GM19238 (cell line): Measurements from ENCODE around the gene CLIC4.
"Not testable (repeated sequence)": the region's sequence is repeated elsewhere in the genome, so short reads cannot be mapped to it uniquely, and the experiment has no call there.

Experiments used
- DNase-seq: peaks from one replicate; pipeline ENCODE4 v3.0.0; 2011; ENCODE audit warnings: low spot score; ENCODE audit not compliant: insufficient read length

The CLIC4 gene

GRCh38 chr1:24717887-24718650 lies 27.2 kb upstream of the CLIC4 start:
- no peak for DNase-seq

DNA sequence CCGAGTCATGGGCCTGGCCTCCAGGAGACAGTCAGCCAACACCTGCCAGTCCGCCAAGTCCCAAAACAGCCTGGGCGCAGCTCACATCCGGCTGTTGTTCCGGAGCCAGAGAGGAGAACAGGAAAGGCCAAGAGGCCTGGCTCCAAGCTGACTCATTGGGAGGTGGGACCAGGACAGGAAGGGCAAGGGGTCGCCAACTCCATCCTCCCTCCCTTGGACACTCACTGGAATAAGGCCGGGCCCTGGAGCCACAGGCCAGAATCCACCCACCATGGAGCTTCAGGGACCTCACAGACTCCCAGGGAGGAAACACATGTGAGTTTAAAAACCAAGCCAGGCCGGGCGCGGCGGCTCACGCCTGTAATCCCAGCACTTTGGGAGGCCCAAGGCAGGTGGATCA lies 25.1 kb upstream of the CLIC4 start:
- DNase-seq, result no peak

DNA sequence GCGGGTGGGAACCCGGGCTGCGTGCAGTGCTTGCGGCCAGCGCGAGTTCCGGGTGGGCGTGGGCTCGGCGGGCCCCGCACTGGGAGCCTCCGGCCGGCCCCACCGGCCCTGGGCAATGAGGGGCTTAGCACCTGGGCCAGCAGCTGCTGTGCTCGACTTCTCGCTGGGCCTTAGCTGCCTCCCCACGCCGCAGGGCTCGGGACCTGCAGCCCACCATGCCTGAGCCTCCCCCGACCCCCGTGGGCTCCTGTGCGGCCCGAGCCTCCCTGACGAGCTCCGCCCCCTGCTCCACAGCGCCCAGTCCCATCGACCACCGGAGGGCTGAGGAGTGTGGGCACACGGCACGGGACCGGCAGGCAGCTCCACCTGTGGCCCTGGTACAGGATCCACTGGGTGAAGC lies 23.7 kb upstream of the CLIC4 start:
- DNase-seq, result no peak

GRCh38 chr1:24722073-24723035 lies 22.9 kb upstream of the CLIC4 start:
- not testable (repeated sequence) for DNase-seq

- DNase-seq, result no peak
These were observed 20.7 kb upstream of the CLIC4 start for GRCh38 chr1:24724345-24725208.

DNA sequence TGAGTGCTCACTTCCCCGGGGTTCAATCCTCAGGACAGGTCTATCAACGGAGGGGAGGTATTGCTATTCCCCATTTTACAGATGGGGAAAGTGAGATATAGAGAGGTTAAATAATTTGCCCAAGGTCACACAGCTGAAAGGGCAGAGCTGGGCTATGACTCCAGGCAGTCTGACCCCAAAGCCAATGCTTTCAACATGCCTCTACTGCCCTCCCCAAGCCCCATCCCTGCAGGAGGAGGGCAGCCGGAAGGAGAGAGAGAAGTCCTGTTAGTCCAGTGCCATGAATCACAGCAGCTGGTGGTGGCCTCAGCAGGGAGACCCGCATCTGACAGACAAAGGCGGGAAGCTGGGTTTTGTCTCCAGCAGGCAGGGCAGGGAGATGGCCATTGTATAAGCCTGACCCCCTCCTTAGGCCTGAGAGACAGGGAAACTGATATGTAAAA lies 20.0 kb upstream of the CLIC4 start:
- DNase-seq, result no peak

GRCh38 chr1:24726741-24727140 lies 18.5 kb upstream of the CLIC4 start:
- DNase-seq, result no peak

- peak; percentile 77 for DNase-seq
These were observed 17.6 kb upstream of the CLIC4 start for GRCh38 chr1:24727501-24728216.

GRCh38 chr1:24728982-24729381 lies 16.3 kb upstream of the CLIC4 start:
- DNase-seq, result no peak

DNA sequence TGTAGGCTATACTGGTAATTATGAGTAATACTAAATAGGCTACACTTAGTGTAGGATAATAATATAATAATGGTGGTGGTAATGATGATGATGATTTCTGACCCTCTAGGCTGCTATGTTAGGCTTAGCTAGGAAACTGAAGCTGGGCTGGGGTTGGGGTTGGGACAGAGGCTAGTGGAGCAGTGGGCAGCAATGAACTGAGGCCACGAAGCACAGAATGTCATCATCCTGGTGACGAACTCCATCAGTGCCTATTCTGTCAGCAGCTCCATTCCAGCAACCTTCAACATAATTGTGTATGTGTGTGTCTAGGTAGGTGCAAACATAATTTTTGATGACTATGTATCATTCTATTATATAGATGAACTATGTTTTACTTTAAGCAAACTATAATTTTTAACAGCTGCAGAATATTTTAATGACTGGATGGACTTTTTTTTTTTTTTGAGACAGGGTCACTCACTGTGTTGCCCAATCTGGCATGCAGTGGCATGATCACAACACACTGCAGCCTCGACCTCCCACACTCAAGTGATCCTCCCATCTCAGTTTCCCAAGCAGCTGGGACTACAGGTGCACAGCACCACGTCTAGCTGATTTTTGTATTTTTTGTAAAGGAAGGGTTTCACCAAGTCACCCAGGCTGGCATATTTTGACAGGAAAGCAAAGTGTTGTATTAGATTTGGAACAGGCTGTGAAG lies 12.9 kb upstream of the CLIC4 start:
- DNase-seq, result no peak

DNA sequence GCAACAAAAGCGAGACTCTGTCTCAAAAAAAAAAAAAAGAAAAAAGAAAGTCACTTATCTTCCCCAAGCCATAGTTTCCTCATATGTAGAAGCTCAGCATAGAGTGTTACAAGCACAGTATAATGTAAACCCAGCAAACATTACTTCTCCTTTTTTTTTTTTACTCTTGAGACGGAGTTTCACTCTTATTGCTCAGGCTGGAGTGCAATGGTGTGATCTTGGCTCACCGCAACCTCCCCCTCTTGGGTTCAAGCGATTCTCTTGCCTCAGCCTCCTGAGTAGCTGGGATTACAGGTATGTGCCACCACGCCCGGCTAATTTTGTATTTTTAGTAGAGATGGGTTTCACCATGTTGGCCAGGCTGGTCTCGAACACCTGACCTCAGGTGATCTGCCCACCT lies 11.9 kb upstream of the CLIC4 start:
- DNase-seq, result not testable (repeated sequence)

- no peak for DNase-seq
These were observed 10.1 kb upstream of the CLIC4 start for GRCh38 chr1:24735156-24735508.

DNA sequence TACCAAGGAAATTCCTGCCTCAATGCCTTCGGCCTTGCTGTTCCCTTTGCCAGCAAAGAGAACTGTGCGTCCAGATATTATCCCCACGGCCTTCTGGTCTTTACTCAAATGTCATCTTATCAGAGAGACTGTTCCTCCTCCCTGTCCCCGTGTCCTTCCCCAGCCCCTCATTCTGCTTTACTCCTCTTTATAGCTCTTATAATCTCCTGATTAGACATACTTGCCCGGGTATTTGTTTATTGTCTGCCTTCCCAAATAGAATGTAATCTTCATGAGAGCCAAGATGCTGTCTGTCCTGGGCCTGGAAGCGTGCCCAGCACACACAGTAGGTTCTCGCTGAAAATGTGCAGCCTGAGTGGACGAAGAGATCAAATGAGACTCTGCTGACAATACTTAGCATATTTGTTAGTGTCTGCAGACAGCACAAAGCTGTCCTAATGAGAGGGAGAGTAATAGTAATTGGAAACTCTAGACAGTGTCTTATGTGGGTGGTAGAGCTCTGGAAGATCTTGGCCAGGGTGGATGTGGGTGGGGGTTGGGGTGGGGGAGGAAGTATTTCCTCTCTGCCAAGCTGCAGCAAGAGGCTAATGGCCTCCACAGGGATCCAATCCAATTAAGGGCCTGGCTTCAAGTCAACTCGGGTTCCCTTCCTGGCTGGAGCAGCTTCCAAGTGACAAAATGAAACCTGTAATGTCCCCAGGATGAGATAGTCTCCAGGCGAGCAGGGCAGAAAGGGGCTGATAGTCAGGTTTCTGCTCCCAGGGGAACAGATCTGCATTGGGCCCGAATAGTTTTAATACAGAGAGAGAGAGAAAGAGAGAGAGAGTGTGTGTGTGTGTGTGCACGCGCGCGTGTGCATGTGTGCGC lies 9.5 kb upstream of the CLIC4 start:
- DNase-seq, result no peak

DNA sequence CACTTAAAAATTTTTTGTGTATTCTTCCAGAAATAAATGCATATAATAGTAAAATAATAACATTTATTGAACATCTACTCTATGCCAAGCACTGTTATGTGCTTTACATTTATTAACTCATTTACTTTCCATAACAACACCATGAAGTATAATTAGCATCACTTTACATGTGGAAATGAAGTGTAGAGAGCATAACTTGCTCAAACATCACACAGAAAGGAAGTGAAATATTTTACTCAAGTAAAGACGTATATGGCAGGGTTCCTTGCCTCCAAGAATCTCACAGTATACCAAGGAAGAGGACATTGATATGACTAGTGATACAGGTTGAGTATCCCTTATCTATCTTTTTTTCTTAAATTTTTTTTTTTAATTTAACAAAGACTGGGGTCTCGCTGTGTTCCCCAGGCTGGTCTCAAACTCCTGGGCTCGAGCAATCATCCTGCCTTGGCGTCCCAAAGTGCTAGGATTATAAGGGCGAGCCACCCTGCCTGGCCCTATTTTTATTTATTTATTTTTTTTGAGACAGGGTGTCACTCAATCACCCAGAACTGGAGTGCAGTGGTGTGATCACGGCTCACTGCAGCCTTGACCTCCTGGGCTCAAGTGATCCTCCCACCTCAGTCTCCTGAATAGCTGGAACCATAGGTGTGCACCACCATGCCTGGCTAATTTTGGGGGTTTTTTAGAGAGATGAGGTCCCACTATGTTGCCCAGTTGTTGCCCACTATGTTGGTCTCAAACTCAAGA lies 7.7 kb upstream of the CLIC4 start:
- DNase-seq, result no peak

DNA sequence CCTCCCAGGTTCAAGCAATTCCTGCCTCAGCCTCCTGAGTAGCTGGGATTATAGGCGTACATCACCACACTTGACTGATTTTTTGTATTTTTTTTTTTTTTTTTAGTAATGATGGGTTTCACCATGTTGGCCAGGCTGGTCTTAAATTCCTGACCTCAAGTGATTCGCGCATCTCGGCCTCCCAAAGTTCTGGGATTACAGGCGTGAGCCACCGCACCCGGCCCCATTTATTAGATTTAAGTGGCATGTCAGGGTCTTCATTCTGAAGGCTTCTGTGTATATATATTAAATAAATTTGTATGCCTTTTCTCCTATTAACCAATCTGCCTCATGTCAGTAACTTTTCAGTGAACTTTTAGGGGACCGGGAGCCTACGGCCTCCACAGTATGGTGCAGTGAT lies 6.0 kb upstream of the CLIC4 start:
- DNase-seq, result no peak

DNA sequence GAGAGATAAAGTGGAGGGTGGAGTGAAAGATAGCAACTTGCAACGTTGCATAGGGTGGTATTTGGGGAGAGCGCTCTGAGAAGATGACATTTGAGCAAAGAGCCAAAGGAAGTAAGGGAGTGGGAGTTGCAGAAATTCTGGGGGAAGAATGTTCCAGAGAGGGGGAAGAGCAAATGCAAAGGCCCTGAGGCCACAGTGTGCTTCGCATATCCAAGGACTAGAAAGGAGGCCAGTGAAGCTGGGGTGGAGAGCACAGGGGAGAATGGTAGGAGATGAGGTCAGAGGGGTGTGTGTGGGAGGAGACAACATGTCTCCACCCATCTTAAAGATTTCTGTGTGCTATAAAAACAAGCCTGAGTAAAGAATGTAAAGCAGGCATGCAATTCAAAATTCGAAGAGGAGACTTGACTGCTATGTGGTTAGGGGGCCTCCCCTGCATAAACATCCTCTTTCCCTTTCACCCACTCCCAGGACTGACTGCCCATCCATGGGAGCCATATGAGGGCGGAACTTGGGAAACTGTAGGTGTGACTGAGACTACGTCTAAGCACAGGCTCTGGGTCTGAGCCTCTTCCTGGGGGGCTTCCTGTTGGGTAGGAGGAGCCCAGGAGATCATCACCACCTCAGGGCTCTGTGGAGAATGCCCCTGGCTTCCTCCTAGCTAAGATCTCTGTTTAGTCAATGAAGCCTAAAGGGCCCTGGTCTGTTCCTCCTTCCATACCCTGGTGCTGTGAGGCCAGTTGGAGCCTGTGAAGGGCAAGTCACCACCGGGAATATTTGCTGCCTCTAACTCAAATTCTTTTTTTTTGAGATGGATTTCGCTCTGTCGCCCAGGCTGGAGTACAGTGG lies 2.9 kb upstream of the CLIC4 start:
- no peak for DNase-seq

- DNase-seq, result no peak
These were observed 1.6 kb upstream of the CLIC4 start for GRCh38 chr1:24743404-24744211.
